Astrocyte (in vitro differentiated cells and primary cell): Measurements from ENCODE around the gene CDK8. TPM values are rescaled to one million over a fixed set of nuclear protein-coding genes. Genes with fewer than 3 reads are reported as not detected.

Source experiments
- DNase-seq: peaks from one replicate; pipeline ENCODE4 v3.0.0-alpha.2; 2010; ENCODE audit warnings: low read depth
- FAIRE-seq: peaks from 2 replicates; lab custom pipeline; 2011; peaks lifted over from hg19 to GRCh38; lab: Jason Lieb, UNC
- H2AFZ ChIP-seq: 2 replicates; pipeline ENCODE4 v1.6.0; 2012; ENCODE audit warnings: low read depth, low read length, inconsistent platforms
- H3K27ac ChIP-seq: 2 replicates; pipeline ENCODE4 v1.5.1; 2011; ENCODE audit warnings: low read depth, low read length, inconsistent platforms
- H3K27me3 ChIP-seq: 2 replicates; pipeline ENCODE4 v1.6.0; 2011; ENCODE audit warnings: low read length, inconsistent platforms; ENCODE audit not compliant: insufficient read depth
- H3K36me3 ChIP-seq: 2 replicates; pipeline ENCODE4 v1.5.1; 2011; ENCODE audit warnings: low read length, inconsistent platforms; ENCODE audit not compliant: insufficient read depth
- H3K4me1 ChIP-seq: 2 replicates; pipeline ENCODE4 v1.5.1; 2011; ENCODE audit warnings: low read length, inconsistent platforms; ENCODE audit not compliant: insufficient read depth
- H3K4me2 ChIP-seq: 2 replicates; pipeline ENCODE4 v1.6.0; 2012; ENCODE audit warnings: low read length, inconsistent platforms
- H3K4me3 ChIP-seq: 2 replicates; pipeline ENCODE4 v1.5.1; 2011; ENCODE audit warnings: low read depth, mild to moderate bottlenecking, low read length, inconsistent platforms; ENCODE audit not compliant: insufficient read depth
- H3K79me2 ChIP-seq: 2 replicates; pipeline ENCODE4 v1.6.0; 2012; ENCODE audit warnings: mild to moderate bottlenecking, low read length, inconsistent platforms; ENCODE audit not compliant: insufficient read depth
- H3K9ac ChIP-seq: 2 replicates; pipeline ENCODE4 v1.6.0; 2012; ENCODE audit warnings: mild to moderate bottlenecking, low read length, inconsistent platforms
- H3K9me3 ChIP-seq: 2 replicates; pipeline ENCODE4 v1.5.1; 2012; ENCODE audit warnings: low read depth, mild to moderate bottlenecking, low read length, inconsistent platforms; ENCODE audit not compliant: insufficient read depth
- H4K20me1 ChIP-seq: 2 replicates; pipeline ENCODE4 v1.6.0; 2012; ENCODE audit warnings: low read length, inconsistent platforms; ENCODE audit not compliant: insufficient read depth
- H3K27ac Mint-ChIP-seq: one replicate; pipeline ENCODE4 v1.8.0; 2021; ENCODE audit warnings: mild to moderate bottlenecking, mixed read lengths; ENCODE audit not compliant: unreplicated experiment
- H3K27me3 Mint-ChIP-seq: one replicate; pipeline ENCODE4 v1.8.0; 2021; ENCODE audit warnings: low read depth, mixed read lengths; ENCODE audit not compliant: unreplicated experiment
- H3K36me3 Mint-ChIP-seq: one replicate; pipeline ENCODE4 v1.8.0; 2021; ENCODE audit warnings: low read depth, mixed read lengths; ENCODE audit not compliant: unreplicated experiment
- H3K4me1 Mint-ChIP-seq: one replicate; pipeline ENCODE4 v1.8.0; 2021; ENCODE audit warnings: low read depth, mixed read lengths; ENCODE audit not compliant: unreplicated experiment
- H3K4me3 Mint-ChIP-seq: one replicate; pipeline ENCODE4 v1.8.0; 2021; ENCODE audit warnings: mild to moderate bottlenecking, moderate library complexity, mixed read lengths; ENCODE audit not compliant: unreplicated experiment
- H3K9me3 Mint-ChIP-seq: one replicate; pipeline ENCODE4 v1.8.0; 2021; ENCODE audit warnings: mild to moderate bottlenecking, mixed read lengths; ENCODE audit not compliant: unreplicated experiment
- EZH2 ChIP-seq: IDR thresholded peaks from 2 replicates; pipeline ENCODE4 v1.6.1; 2012; ENCODE audit warnings: mild to moderate bottlenecking, low read length, inconsistent platforms; ENCODE audit not compliant: insufficient read depth
- total RNA-seq: library from RNA; stranded (reverse); gene quantifications from 2 replicates; pipeline ENCODE4 v1.2.1, GENCODE V29; 2021
- TF ChIP-seq, protein P1 (sequence below): IDR thresholded peaks from 2 replicates; pipeline ENCODE4 v1.5.1; 2011; ENCODE audit warnings: low read depth, mild to moderate bottlenecking, inconsistent platforms, low read length, moderate library complexity; ENCODE audit not compliant: insufficient read depth

The CDK8 gene
- total RNA-seq, 1 donor from 2014 or later, result 32.4 TPM

GRCh38 chr13:26246154-26246553, 7.8 kb upstream of the CDK8 start:
- no peak overlapping the region for H3K4me2 ChIP-seq
- no peak for FAIRE-seq

GRCh38 chr13:26247011-26247410, 6.9 kb upstream of the CDK8 start:
- no peak for FAIRE-seq
- Mint-ChIP-seq H3K27me3 (no peaks in the 10 kb centered on the region), H3K27ac (no peak overlapping the region), H3K36me3 (no peaks in the 10 kb centered on the region), H3K4me1 (peaks cover 2% of the 10 kb centered on the region), H3K4me3 (no peak overlapping the region), H3K9me3 (peaks cover 3% of the 10 kb centered on the region)
- H3K4me1 ChIP-seq, result no peaks in the 10 kb centered on the region
- no peaks in the 10 kb centered on the region for H3K79me2 ChIP-seq
- H3K4me3 ChIP-seq, result no peak overlapping the region
- H4K20me1 ChIP-seq, result no peaks in the 10 kb centered on the region
- H2AFZ ChIP-seq, result no peak overlapping the region
- H3K4me2 ChIP-seq, result no peak overlapping the region
- no peaks in the 10 kb centered on the region for H3K27me3 ChIP-seq
- no peak overlapping the region for H3K9ac ChIP-seq
- H3K27ac ChIP-seq, result no peak overlapping the region
- TF ChIP-seq, protein P1, sequence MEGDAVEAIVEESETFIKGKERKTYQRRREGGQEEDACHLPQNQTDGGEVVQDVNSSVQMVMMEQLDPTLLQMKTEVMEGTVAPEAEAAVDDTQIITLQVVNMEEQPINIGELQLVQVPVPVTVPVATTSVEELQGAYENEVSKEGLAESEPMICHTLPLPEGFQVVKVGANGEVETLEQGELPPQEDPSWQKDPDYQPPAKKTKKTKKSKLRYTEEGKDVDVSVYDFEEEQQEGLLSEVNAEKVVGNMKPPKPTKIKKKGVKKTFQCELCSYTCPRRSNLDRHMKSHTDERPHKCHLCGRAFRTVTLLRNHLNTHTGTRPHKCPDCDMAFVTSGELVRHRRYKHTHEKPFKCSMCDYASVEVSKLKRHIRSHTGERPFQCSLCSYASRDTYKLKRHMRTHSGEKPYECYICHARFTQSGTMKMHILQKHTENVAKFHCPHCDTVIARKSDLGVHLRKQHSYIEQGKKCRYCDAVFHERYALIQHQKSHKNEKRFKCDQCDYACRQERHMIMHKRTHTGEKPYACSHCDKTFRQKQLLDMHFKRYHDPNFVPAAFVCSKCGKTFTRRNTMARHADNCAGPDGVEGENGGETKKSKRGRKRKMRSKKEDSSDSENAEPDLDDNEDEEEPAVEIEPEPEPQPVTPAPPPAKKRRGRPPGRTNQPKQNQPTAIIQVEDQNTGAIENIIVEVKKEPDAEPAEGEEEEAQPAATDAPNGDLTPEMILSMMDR, result no peak
- no peak for TF ChIP-seq EZH2
- H3K9me3 ChIP-seq, result no peaks in the 10 kb centered on the region
- no peaks in the 10 kb centered on the region for H3K36me3 ChIP-seq
- no peak for DNase-seq

More at GRCh38 chr13:26246154-26246553, 7.8 kb upstream of the CDK8 start:
- Mint-ChIP-seq H3K27me3 (no peaks in the 10 kb centered on the region), H3K4me1 (peaks cover 2% of the 10 kb centered on the region), H3K36me3 (no peaks in the 10 kb centered on the region), H3K27ac (no peak overlapping the region), H3K4me3 (no peak overlapping the region), H3K9me3 (peaks cover 3% of the 10 kb centered on the region)
- H3K4me1 ChIP-seq, result no peaks in the 10 kb centered on the region
- H3K27me3 ChIP-seq, result no peaks in the 10 kb centered on the region
- no peak for DNase-seq
- no peaks in the 10 kb centered on the region for H4K20me1 ChIP-seq
- H3K4me3 ChIP-seq, result no peak overlapping the region
- H2AFZ ChIP-seq, result no peak overlapping the region
- H3K79me2 ChIP-seq, result no peaks in the 10 kb centered on the region
- H3K27ac ChIP-seq, result no peak overlapping the region
- TF ChIP-seq, protein P1, result no peak
- TF ChIP-seq EZH2, result no peak
- no peaks in the 10 kb centered on the region for H3K36me3 ChIP-seq
- no peaks in the 10 kb centered on the region for H3K9me3 ChIP-seq
- H3K9ac ChIP-seq, result no peak overlapping the region

DNA sequence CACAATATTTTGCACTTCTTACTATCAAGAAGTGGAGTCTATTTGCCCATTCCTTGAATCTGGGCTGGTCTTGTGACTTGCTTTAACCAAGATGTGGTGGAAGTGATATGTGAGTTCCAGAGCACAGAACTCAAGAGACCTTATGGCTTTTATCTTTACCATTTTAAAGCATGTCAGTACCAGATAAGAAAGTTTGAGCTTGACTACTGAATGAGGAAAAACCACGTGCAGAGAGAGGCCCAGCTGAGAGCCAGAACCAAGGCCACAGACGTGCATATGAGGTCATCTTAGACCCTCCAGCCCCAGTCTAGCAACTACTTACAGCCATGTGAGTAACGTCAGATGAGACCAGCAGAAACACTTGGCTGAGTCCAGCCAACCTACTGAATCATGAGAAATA, 6.3 kb upstream of the CDK8 start:
- H3K4me3 ChIP-seq, result no peak overlapping the region
- no peak overlapping the region for H3K9ac ChIP-seq

More for the DNA sequence above, 6.3 kb upstream of the CDK8 start:
- FAIRE-seq (no peak), DNase-seq (no peak)
- H3K27ac ChIP-seq, result no peak overlapping the region
- H3K4me1 ChIP-seq, result no peaks in the 10 kb centered on the region
- H3K4me1 Mint-ChIP-seq, result peaks cover 2% of the 10 kb centered on the region
- H3K79me2 ChIP-seq, result no peaks in the 10 kb centered on the region
- no peaks in the 10 kb centered on the region for H3K27me3 ChIP-seq
- H3K27ac Mint-ChIP-seq, result no peak overlapping the region
- H3K27me3 Mint-ChIP-seq, result no peaks in the 10 kb centered on the region
- H3K4me2 ChIP-seq, result no peak overlapping the region
- no peaks in the 10 kb centered on the region for H3K9me3 Mint-ChIP-seq
- no peak overlapping the region for H2AFZ ChIP-seq
- no peak for TF ChIP-seq EZH2
- TF ChIP-seq, protein P1, result no peak
- H3K4me3 Mint-ChIP-seq, result no peak overlapping the region
- no peaks in the 10 kb centered on the region for H3K36me3 Mint-ChIP-seq
- H3K9me3 ChIP-seq, result no peaks in the 10 kb centered on the region
- no peaks in the 10 kb centered on the region for H4K20me1 ChIP-seq
- no peaks in the 10 kb centered on the region for H3K36me3 ChIP-seq
